SK-N-SH (cell line): ENCODE data around the gene ADCYAP1R1. TPM values are rescaled to one million over a fixed set of nuclear protein-coding genes. Genes with fewer than 3 reads are reported as not detected.
"Not testable (repeated sequence)": the region's sequence is repeated elsewhere in the genome, so short reads cannot be mapped to it uniquely, and the experiment has no call there.

Experiments used
- CTCF ChIA-PET: fragments of 300-600, 350-600 bp; formaldehyde crosslinking; extraction: SDS; loops from one replicate; lab custom pipeline; 2021; lab: Yijun Ruan, JAX
- POLR2A ChIA-PET: fragments of 350-600 bp; sonication (Branson Sonifier 250); formaldehyde crosslinking; extraction: SDS; loops from one replicate; lab custom pipeline; 2020; ENCODE audit warnings: antibody characterized with exemption, inconsistent platforms; lab: Yijun Ruan, JAX
- DNase-seq: peaks from one replicate; pipeline ENCODE4 v3.0.0; 2012
- H2AFZ ChIP-seq: fragments of 200-600 bp; sonication (generic); 2 replicates; pipeline ENCODE4 v1.8.1; 2016; ENCODE audit warnings: antibody characterized with exemption, mild to moderate bottlenecking, low read depth
- H3F3A ChIP-seq: fragments of 200-600 bp; sonication (generic); replicated peaks from 2 replicates; pipeline ENCODE3; 2016; ENCODE audit warnings: antibody characterized with exemption, mild to moderate bottlenecking; ENCODE audit not compliant: insufficient read depth
- H3K27ac ChIP-seq, 2 experiments: fragments of 200-500 bp in 1 of 2; fragments of 200-600 bp in 1 of 2; sonication (Bioruptor generic) in 1 of 2; sonication (generic), shearing (Covaris generic) in 1 of 2; 2 replicates each; pipeline versions ENCODE4 v1.5.1 to v1.6.1; 2014 to 2016; ENCODE audit warnings: low read depth in 2 of 2, inconsistent platforms in 1 of 2, low read length in 1 of 2, mild to moderate bottlenecking in 1 of 2, mixed read lengths in 1 of 2
- H3K27me3 ChIP-seq: fragments of 200-600 bp; sonication (generic), shearing (Covaris generic); 2 replicates; pipeline ENCODE4 v1.6.1; 2016; ENCODE audit warnings: mixed run types; ENCODE audit not compliant: insufficient read depth
- H3K36me3 ChIP-seq, 2 experiments: fragments of 200-500 bp in 1 of 2; fragments of 200-600 bp in 1 of 2; sonication (Bioruptor generic) in 1 of 2; sonication (generic) in 1 of 2; replicated peaks in 1 of 2; 2 replicates each; pipeline versions ENCODE3 to v1.5.1; 2014 to 2016; ENCODE audit warnings: low read length in 1 of 2, mild to moderate bottlenecking in 1 of 2; ENCODE audit not compliant: insufficient read depth in 2 of 2, control insufficient read depth in 1 of 2
- H3K4me1 ChIP-seq, 2 experiments: fragments of 200-500 bp in 1 of 2; fragments of 200-600 bp in 1 of 2; sonication (Bioruptor generic) in 1 of 2; sonication (generic), shearing (Covaris generic) in 1 of 2; 2 replicates each; pipeline versions ENCODE4 v1.5.1 to v1.6.1; 2014 to 2016; ENCODE audit warnings: low read depth in 1 of 2, low read length in 1 of 2, mixed run types in 1 of 2; ENCODE audit not compliant: insufficient read depth in 2 of 2, control insufficient read depth in 1 of 2
- H3K4me2 ChIP-seq: fragments of 200-600 bp; sonication (generic), shearing (Covaris generic); 2 replicates; pipeline ENCODE4 v1.6.1; 2017; ENCODE audit warnings: mixed run types
- H3K4me3 ChIP-seq, 2 experiments: fragments of 200-500 bp in 1 of 2; fragments of 200-600 bp in 1 of 2; sonication (Bioruptor generic) in 1 of 2; sonication (generic), shearing (Covaris generic) in 1 of 2; 2 replicates each; pipeline versions ENCODE4 v1.5.1 to v1.8.1; 2014 to 2016; ENCODE audit warnings: low read depth in 2 of 2, inconsistent platforms in 1 of 2, low read length in 1 of 2, mild to moderate bottlenecking in 1 of 2, mixed read lengths in 1 of 2, moderate library complexity in 1 of 2
- H3K79me2 ChIP-seq: fragments of 200-600 bp; sonication (generic); 2 replicates; pipeline ENCODE4 v1.8.1; 2017; ENCODE audit warnings: mild to moderate bottlenecking; ENCODE audit not compliant: insufficient read depth
- H3K9ac ChIP-seq: fragments of 200-600 bp; sonication (generic); 2 replicates; pipeline ENCODE4 v1.6.1; 2017; ENCODE audit warnings: mixed run types
- H3K9me2 ChIP-seq: fragments of 200-600 bp; sonication (generic); 2 replicates; pipeline ENCODE4 v1.6.1; 2017; ENCODE audit warnings: mixed run types
- H3K9me3 ChIP-seq: fragments of 200-600 bp; sonication (generic); 2 replicates; pipeline ENCODE4 v1.6.1; 2017; ENCODE audit warnings: mixed run types, mild to moderate bottlenecking, moderate library complexity
- H4K20me1 ChIP-seq: fragments of 200-600 bp; sonication (generic); 2 replicates; pipeline ENCODE4 v1.6.1; 2017; ENCODE audit warnings: mild to moderate bottlenecking, mixed run types; ENCODE audit not compliant: insufficient read depth
- CHD2 ChIP-seq: fragments of 150-350 bp; IDR thresholded peaks from 2 replicates; pipeline ENCODE4 v1.6.1; 2018; ENCODE audit warnings: low read length; ENCODE audit not compliant: partially characterized antibody
- CTCF ChIP-seq: fragments of 200-600 bp; sonication (generic); IDR thresholded peaks from 2 replicates; pipeline ENCODE4 v1.6.1; 2017; ENCODE audit warnings: antibody characterized with exemption, mild to moderate bottlenecking, moderate library complexity
- ELF1 ChIP-seq: IDR thresholded peaks from 2 replicates; pipeline ENCODE4 v1.4.0; 2012
- FOSL2 ChIP-seq: IDR thresholded peaks from 2 replicates; pipeline ENCODE4 v1.4.0; 2012; ENCODE audit warnings: low read depth, mild to moderate bottlenecking, moderate library complexity, borderline replicate concordance
- IRF3 ChIP-seq: fragments of 150-350 bp; IDR thresholded peaks from 2 replicates; pipeline ENCODE4 v1.6.1; 2016; ENCODE audit warnings: mild to moderate bottlenecking, low read depth, low read length
- JUND ChIP-seq: IDR thresholded peaks from 2 replicates; pipeline ENCODE4 v1.4.0; 2012
- MEF2A ChIP-seq: IDR thresholded peaks from 2 replicates; pipeline ENCODE4 v1.4.0; 2012; ENCODE audit warnings: low read depth, borderline replicate concordance
- MXI1 ChIP-seq: IDR thresholded peaks from 2 replicates; pipeline ENCODE4 v1.6.1; 2012; ENCODE audit warnings: mild to moderate bottlenecking, low read depth, low read length, improper control_type of control experiment
- RAD21 ChIP-seq: IDR thresholded peaks from 2 replicates; pipeline ENCODE4 v1.6.1; 2012; ENCODE audit warnings: mild to moderate bottlenecking, low read length
- RCOR1 ChIP-seq: fragments of 150-350 bp; IDR thresholded peaks from 2 replicates; pipeline ENCODE4 v1.6.1; 2017; ENCODE audit warnings: antibody characterized with exemption, low read length
- RFX5 ChIP-seq: IDR thresholded peaks from 2 replicates; pipeline ENCODE4 v1.6.1; 2012; ENCODE audit warnings: mild to moderate bottlenecking, improper control_type of control experiment, low read length
- TAF1 ChIP-seq: IDR thresholded peaks from 2 replicates; pipeline ENCODE4 v1.6.1; 2012; ENCODE audit warnings: low read depth, mild to moderate bottlenecking, low read length, moderate library complexity, borderline replicate concordance
- TEAD4 ChIP-seq: IDR thresholded peaks from 2 replicates; pipeline ENCODE4 v1.4.0; 2012; ENCODE audit warnings: mild to moderate bottlenecking, borderline replicate concordance; ENCODE audit not compliant: insufficient read depth
- USF1 ChIP-seq: IDR thresholded peaks from 2 replicates; pipeline ENCODE4 v1.4.0; 2012; ENCODE audit warnings: low read depth, borderline replicate concordance
- YY1 ChIP-seq: IDR thresholded peaks from 2 replicates; pipeline ENCODE4 v1.4.0; 2012; ENCODE audit warnings: low read depth, mild to moderate bottlenecking
- WGBS: methylation state at CpG from one replicate; pipeline ENCODE4 v1.1.6; 2017; ENCODE audit warnings: low lambda C conversion rate; 5-methylcytosine and 5-hydroxymethylcytosine counted together
- polyA plus RNA-seq, 3 experiments: library from polyadenylated mRNA; depleted of rRNA; stranded (reverse); fragments of >200 nt; gene quantifications; 2 replicates each; pipeline ENCODE4 v1.2.3, GENCODE V29; 2012

The ADCYAP1R1 gene
- polyA plus RNA-seq, 1 of the 3 experiments (the other 2 are of a cell fraction): 0.08 TPM

GRCh38 chr7:31146538-31146937, 94.4 kb downstream of the ADCYAP1R1 start:
- Histone ChIP-seq H3K9ac (no peak overlapping the region), H3K27ac (no peak overlapping the region), H3K4me2 (no peak overlapping the region), H3K36me3 (no peaks in the 10 kb centered on the region), H3K4me3 (no peak overlapping the region), H3K79me2 (no peaks in the 10 kb centered on the region), H4K20me1 (no peaks in the 10 kb centered on the region), H3K4me1 (no peaks in the 10 kb centered on the region), H3K9me2 (no peaks in the 10 kb centered on the region; the same call in 1 of the 2 replicates), H3F3A (no peaks in the 10 kb centered on the region), H3K9me3 (no peaks in the 10 kb centered on the region), H3K27me3 (peaks cover 8% of the 10 kb centered on the region), H2AFZ (no peak overlapping the region)
- DNase-seq: no peak
- TF ChIP-seq IRF3 (no peak), FOSL2 (no peak), JUND (no peak), ELF1 (no peak), RAD21 (no peak), TAF1 (no peak), CTCF (no peak), CHD2 (no peak), MXI1 (no peak)
- ChIA-PET CTCF (interaction anchor here (1.3 to 7.0 kb wide), 3 partner anchors 12 to 567 kb away, joined by 3 to 50 read pairs (median 10); no protein-coding TSS in a partner anchor), POLR2A (no interaction called here)
- 6% methylated on average over 4 of the region's 4 CpGs for WGBS

GRCh38 chr7:31151849-31152248, 99.7 kb downstream of the ADCYAP1R1 start:
- H3K4me1 ChIP-seq: no peaks in the 10 kb centered on the region
- H3K4me2 ChIP-seq: no peak overlapping the region
- H3K4me3 ChIP-seq: no peak overlapping the region
- no peaks in the 10 kb centered on the region for H3F3A ChIP-seq
- no peaks in the 10 kb centered on the region for H3K9me3 ChIP-seq
- H3K27me3 ChIP-seq: peaks cover 12% of the 10 kb centered on the region
- no peak for DNase-seq
- no peak for TF ChIP-seq MXI1
- TF ChIP-seq YY1: no peak
- TF ChIP-seq TEAD4: no peak
- no peak for TF ChIP-seq RFX5
- no peak for TF ChIP-seq RCOR1
- no peak for TF ChIP-seq CHD2
- no peak for TF ChIP-seq USF1
- no peak for TF ChIP-seq TAF1
- no peak for TF ChIP-seq MEF2A
- POLR2A ChIA-PET: no interaction called here
- H3K9me2 ChIP-seq: no peaks in the 10 kb centered on the region
- CTCF ChIA-PET: no interaction called here
- H3K79me2 ChIP-seq: no peaks in the 10 kb centered on the region
- no peak overlapping the region for H3K9ac ChIP-seq
- WGBS: 5% methylated on average over 2 of the region's 2 CpGs
- no peak overlapping the region for H3K27ac ChIP-seq
- H2AFZ ChIP-seq: no peak overlapping the region
- no peaks in the 10 kb centered on the region for H3K36me3 ChIP-seq
- H4K20me1 ChIP-seq: no peaks in the 10 kb centered on the region

GRCh38 chr7:31153318-31153717, 101.2 kb downstream of the ADCYAP1R1 start:
- POLR2A ChIA-PET, H3K4me2 ChIP-seq, H3K9me3 ChIP-seq, DNase-seq, H3K36me3 ChIP-seq, H3K9ac ChIP-seq, H3K9me2 ChIP-seq, H3K4me1 ChIP-seq, H4K20me1 ChIP-seq, H3F3A ChIP-seq, H3K79me2 ChIP-seq, H3K27ac ChIP-seq, H3K4me3 ChIP-seq, H2AFZ ChIP-seq: not testable (repeated sequence)
- CTCF ChIA-PET: interaction anchor here (1.2 to 1.4 kb wide), 2 partner anchors 19 to 31 kb away, joined by 5 read pairs; no protein-coding TSS in a partner anchor
- 34% methylated on average over 18 of the region's 20 CpGs for WGBS
- peaks cover 12% of the 10 kb centered on the region for H3K27me3 ChIP-seq
